ENCODE measurements around the gene TMPRSS15.

DNA sequence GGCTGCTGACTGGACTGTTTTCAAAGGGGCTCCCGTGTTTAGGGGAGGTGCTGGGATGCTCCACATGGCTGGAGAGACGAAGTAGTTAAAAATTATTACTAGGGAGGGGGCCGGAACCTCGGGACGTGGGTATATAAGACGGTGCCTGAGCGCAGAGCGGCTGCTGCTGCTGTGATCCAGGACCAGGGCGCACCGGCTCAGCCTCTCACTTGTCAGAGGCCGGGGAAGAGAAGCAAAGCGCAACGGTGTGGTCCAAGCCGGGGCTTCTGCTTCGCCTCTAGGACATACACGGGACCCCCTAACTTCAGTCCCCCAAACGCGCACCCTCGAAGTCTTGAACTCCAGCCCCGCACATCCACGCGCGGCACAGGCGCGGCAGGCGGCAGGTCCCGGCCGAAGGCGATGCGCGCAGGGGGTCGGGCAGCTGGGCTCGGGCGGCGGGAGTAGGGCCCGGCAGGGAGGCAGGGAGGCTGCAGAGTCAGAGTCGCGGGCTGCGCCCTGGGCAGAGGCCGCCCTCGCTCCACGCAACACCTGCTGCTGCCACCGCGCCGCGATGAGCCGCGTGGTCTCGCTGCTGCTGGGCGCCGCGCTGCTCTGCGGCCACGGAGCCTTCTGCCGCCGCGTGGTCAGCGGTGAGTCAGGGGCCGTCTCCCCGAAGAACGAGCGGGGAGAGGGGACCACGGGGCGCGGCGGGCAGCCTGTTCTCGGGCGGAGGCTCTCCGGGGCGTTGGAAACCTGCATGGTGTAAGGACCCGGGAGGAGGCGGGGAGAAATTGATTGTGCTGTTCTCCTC, 158.7 kb downstream of the TMPRSS15 start, which contains the start of gene CHODL:
- TF ChIP-seq, protein P1, sequence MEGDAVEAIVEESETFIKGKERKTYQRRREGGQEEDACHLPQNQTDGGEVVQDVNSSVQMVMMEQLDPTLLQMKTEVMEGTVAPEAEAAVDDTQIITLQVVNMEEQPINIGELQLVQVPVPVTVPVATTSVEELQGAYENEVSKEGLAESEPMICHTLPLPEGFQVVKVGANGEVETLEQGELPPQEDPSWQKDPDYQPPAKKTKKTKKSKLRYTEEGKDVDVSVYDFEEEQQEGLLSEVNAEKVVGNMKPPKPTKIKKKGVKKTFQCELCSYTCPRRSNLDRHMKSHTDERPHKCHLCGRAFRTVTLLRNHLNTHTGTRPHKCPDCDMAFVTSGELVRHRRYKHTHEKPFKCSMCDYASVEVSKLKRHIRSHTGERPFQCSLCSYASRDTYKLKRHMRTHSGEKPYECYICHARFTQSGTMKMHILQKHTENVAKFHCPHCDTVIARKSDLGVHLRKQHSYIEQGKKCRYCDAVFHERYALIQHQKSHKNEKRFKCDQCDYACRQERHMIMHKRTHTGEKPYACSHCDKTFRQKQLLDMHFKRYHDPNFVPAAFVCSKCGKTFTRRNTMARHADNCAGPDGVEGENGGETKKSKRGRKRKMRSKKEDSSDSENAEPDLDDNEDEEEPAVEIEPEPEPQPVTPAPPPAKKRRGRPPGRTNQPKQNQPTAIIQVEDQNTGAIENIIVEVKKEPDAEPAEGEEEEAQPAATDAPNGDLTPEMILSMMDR (IDR thresholded peaks at IDR 0.05; ENCODE audit: insufficient read depth, low read length, poor library complexity, severe bottlenecking), result no peak
- TF ChIP-seq EZH2phosphoT487 (conservative IDR thresholded peaks at IDR 0.05; ENCODE audit: low read length), result no peak

All from SU-DHL-6 (cell line).